SU-DHL-6 (cell line): ENCODE results near the gene PLEKHH2.

Experiments
- H2AFZ ChIP-seq: fragments of 200-600 bp; sonication (generic); 2 replicates; pipeline ENCODE4 v1.6.1; 2014; ENCODE audit warnings: low read depth, mild to moderate bottlenecking, moderate library complexity, mixed read lengths, antibody characterized with exemption, low read length; ENCODE audit not compliant: severe bottlenecking
- H3F3A ChIP-seq: fragments of 200-600 bp; shearing (Covaris generic); 2 replicates; pipeline ENCODE4 v1.6.0; 2016; ENCODE audit warnings: antibody characterized with exemption, mild to moderate bottlenecking; ENCODE audit not compliant: insufficient read depth
- H3K27ac ChIP-seq: fragments of 200-600 bp; sonication (generic); 2 replicates; pipeline ENCODE4 v1.5.1; 2016; ENCODE audit warnings: low read depth, mild to moderate bottlenecking, low read length, moderate library complexity, mixed read lengths
- H3K27me3 ChIP-seq: fragments of 200-600 bp; sonication (generic), shearing (Covaris generic); 2 replicates; pipeline ENCODE4 v1.6.0; 2014; ENCODE audit warnings: mild to moderate bottlenecking, low read length
- H3K36me3 ChIP-seq: fragments of 200-600 bp; sonication (generic); 2 replicates; pipeline ENCODE4 v1.6.1; 2014; ENCODE audit warnings: mild to moderate bottlenecking, low read length, mixed read lengths
- H3K4me2 ChIP-seq: fragments of 300-600, 200-600 bp; shearing (Covaris generic), sonication (generic); 2 replicates; pipeline ENCODE4 v1.6.0; 2014; ENCODE audit warnings: low read length, low read depth, mild to moderate bottlenecking; ENCODE audit not compliant: poor library complexity, severe bottlenecking
- H3K4me3 ChIP-seq: fragments of 200-600 bp; sonication (generic); 2 replicates; pipeline ENCODE4 v1.5.1; 2014; ENCODE audit warnings: antibody characterized with exemption, low read length, mild to moderate bottlenecking, mixed read lengths; ENCODE audit not compliant: insufficient read depth, poor library complexity, severe bottlenecking
- H3K79me2 ChIP-seq: fragments of 200-600 bp; sonication (generic); 2 replicates; pipeline ENCODE4 v1.6.1; 2014; ENCODE audit warnings: mild to moderate bottlenecking, low read length, moderate library complexity; ENCODE audit not compliant: insufficient read depth
- H3K9ac ChIP-seq: fragments of 200-600 bp; sonication (generic); 2 replicates; pipeline ENCODE4 v1.7.0; 2014; ENCODE audit warnings: mild to moderate bottlenecking, low read length
- H3K9me2 ChIP-seq: fragments of 200-600 bp; sonication (generic); replicated peaks from 2 replicates; pipeline ENCODE4 v1.6.1; 2014; ENCODE audit warnings: low read length; ENCODE audit not compliant: insufficient read depth
- H3K9me3 ChIP-seq: fragments of 200-600 bp; sonication (generic); 2 replicates; pipeline ENCODE4 v1.6.1; 2014; ENCODE audit warnings: low read length, mixed read lengths; ENCODE audit not compliant: insufficient read depth
- H4K20me1 ChIP-seq: fragments of 200-600 bp; sonication (generic); 2 replicates; pipeline ENCODE4 v1.6.1; 2014; ENCODE audit warnings: low read depth, mild to moderate bottlenecking, antibody characterized with exemption, low read length, moderate library complexity, mixed read lengths
- EZH2phosphoT487 ChIP-seq: fragments of 200-600 bp; sonication (generic), shearing (Covaris generic); conservative IDR thresholded peaks from 2 replicates; pipeline ENCODE4 v1.6.1; 2018; ENCODE audit warnings: mild to moderate bottlenecking, antibody characterized with exemption, low read length, moderate library complexity, mixed read lengths
- TF ChIP-seq, protein P1 (sequence below): fragments of 200-600 bp; sonication (generic); IDR thresholded peaks from one replicate; pipeline ENCODE4 v1.5.1; 2017; ENCODE audit warnings: antibody characterized with exemption, mild to moderate bottlenecking, low read length, moderate library complexity; ENCODE audit not compliant: insufficient read depth, poor library complexity, severe bottlenecking

The PLEKHH2 gene

DNA sequence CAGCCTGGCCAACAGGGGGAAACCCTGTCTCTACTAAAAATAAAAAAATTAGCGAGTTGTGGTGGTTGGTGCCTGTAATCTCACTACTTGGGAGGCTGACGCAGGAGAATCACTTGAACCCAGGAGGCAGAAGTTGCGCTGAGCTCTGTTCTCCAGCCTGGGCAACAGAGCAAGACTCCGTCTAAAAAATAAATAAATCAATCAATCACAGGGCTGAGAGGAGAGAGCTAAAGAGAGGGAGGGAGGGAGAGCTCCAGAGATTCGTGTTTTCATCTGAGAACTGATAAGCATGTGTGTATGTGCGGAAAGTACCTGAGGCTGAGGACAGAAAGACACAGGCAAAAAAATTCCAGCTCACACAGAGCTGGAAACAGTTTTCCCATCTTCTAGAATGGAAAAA, 99.6 kb downstream of the PLEKHH2 start:
- Histone ChIP-seq H4K20me1 (no peaks in the 10 kb centered on the region), H2AFZ (no peak overlapping the region), H3K27ac (no peak overlapping the region), H3K79me2 (no peaks in the 10 kb centered on the region), H3K9me3 (no peaks in the 10 kb centered on the region), H3K4me3 (no peak overlapping the region), H3F3A (no peaks in the 10 kb centered on the region), H3K27me3 (no peaks in the 10 kb centered on the region), H3K4me2 (no peak overlapping the region), H3K36me3 (no peaks in the 10 kb centered on the region), H3K9ac (no peak overlapping the region), H3K9me2 (no peaks in the 10 kb centered on the region)
- TF ChIP-seq, protein P1, sequence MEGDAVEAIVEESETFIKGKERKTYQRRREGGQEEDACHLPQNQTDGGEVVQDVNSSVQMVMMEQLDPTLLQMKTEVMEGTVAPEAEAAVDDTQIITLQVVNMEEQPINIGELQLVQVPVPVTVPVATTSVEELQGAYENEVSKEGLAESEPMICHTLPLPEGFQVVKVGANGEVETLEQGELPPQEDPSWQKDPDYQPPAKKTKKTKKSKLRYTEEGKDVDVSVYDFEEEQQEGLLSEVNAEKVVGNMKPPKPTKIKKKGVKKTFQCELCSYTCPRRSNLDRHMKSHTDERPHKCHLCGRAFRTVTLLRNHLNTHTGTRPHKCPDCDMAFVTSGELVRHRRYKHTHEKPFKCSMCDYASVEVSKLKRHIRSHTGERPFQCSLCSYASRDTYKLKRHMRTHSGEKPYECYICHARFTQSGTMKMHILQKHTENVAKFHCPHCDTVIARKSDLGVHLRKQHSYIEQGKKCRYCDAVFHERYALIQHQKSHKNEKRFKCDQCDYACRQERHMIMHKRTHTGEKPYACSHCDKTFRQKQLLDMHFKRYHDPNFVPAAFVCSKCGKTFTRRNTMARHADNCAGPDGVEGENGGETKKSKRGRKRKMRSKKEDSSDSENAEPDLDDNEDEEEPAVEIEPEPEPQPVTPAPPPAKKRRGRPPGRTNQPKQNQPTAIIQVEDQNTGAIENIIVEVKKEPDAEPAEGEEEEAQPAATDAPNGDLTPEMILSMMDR, result no peak
- TF ChIP-seq EZH2phosphoT487, result no peak

DNA sequence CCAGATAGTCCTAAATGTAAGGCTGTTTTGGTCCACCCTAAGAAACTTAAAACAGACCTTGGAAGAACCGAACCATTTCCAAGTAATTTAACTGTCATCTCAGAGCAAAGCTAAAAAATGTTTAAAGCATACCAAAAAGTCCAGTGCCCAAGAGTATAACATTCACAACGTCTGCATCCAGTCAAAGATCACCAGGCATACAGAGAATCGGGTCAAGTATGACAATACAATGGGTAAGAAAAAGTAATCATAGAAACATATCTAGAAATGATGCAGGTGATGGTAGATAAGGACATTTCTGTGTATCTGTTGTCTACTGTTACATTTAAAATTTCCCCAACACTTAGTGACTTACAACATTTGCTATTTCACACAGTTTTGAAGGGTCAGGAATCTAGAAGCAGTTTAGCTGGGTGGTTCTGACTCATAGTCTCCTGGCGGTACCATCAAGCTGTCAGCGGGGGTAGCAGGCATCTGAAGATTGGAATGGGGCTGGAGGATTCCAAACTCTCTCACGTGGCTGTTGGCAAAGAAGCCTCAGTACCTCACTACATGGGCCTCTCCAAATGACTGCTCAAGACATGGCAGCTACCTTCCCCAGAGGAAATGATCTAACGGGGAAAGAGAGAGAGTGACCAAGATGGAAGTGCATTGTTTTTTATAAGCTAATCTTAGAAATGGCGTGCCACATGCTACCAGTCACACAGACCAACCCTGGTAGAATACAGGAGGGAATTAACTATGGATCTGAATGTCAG, 100.2 kb downstream of the PLEKHH2 start:
- Histone ChIP-seq H3K79me2 (no peaks in the 10 kb centered on the region), H3K36me3 (no peaks in the 10 kb centered on the region), H3K9me2 (no peaks in the 10 kb centered on the region), H3K27ac (no peak overlapping the region), H3K4me3 (no peak overlapping the region), H3K9ac (no peak overlapping the region), H3K4me2 (no peak overlapping the region), H3K9me3 (no peaks in the 10 kb centered on the region), H2AFZ (no peak overlapping the region), H4K20me1 (no peaks in the 10 kb centered on the region), H3F3A (no peaks in the 10 kb centered on the region), H3K27me3 (no peaks in the 10 kb centered on the region)
- TF ChIP-seq EZH2phosphoT487, result no peak
- TF ChIP-seq, protein P1, result no peak

DNA sequence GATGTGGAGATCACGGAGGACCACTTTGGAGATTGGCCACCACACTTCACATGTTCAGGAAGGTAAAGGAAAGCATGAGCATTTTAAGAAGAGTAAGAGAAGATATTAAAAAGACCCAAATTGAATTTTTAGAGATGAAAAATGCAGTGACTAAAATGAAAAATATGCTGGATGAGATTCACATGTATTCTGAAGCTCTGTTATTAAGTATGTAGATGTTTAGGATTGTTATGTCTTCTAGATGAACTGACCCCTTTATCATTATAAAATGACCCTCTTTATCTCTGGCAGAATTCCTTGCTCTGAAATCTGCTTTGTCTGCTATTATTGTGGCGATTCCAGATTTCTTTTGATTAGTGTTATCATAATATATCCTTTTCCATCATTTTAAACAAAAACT, 100.8 kb downstream of the PLEKHH2 start:
- no peak overlapping the region for H3K4me2 ChIP-seq
- no peak overlapping the region for H2AFZ ChIP-seq

More for the DNA sequence above, 100.8 kb downstream of the PLEKHH2 start:
- no peaks in the 10 kb centered on the region for H3K27me3 ChIP-seq
- no peak overlapping the region for H3K4me3 ChIP-seq
- no peaks in the 10 kb centered on the region for H3K79me2 ChIP-seq
- H3K9me3 ChIP-seq, result no peaks in the 10 kb centered on the region
- H3K27ac ChIP-seq, result no peak overlapping the region
- no peaks in the 10 kb centered on the region for H4K20me1 ChIP-seq
- H3F3A ChIP-seq, result no peaks in the 10 kb centered on the region
- no peaks in the 10 kb centered on the region for H3K9me2 ChIP-seq
- no peaks in the 10 kb centered on the region for H3K36me3 ChIP-seq
- TF ChIP-seq, protein P1, result no peak
- no peak for TF ChIP-seq EZH2phosphoT487
- H3K9ac ChIP-seq, result no peak overlapping the region
